ENCODE results near the gene SPEF1. TPM values are rescaled to one million over a fixed set of nuclear protein-coding genes. Genes with fewer than 3 reads are reported as not detected.
"Not testable (repeated sequence)": the region's sequence is repeated elsewhere in the genome, so short reads cannot be mapped to it uniquely, and the experiment has no call there.

Gene SPEF1, protein sequence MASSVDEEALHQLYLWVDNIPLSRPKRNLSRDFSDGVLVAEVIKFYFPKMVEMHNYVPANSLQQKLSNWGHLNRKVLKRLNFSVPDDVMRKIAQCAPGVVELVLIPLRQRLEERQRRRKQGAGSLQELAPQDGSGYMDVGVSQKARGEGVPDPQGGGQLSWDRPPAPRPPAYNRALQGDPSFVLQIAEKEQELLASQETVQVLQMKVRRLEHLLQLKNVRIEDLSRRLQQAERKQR
- total RNA-seq = under 1 TPM; 0.48 to 0.49 TPM

DNA sequence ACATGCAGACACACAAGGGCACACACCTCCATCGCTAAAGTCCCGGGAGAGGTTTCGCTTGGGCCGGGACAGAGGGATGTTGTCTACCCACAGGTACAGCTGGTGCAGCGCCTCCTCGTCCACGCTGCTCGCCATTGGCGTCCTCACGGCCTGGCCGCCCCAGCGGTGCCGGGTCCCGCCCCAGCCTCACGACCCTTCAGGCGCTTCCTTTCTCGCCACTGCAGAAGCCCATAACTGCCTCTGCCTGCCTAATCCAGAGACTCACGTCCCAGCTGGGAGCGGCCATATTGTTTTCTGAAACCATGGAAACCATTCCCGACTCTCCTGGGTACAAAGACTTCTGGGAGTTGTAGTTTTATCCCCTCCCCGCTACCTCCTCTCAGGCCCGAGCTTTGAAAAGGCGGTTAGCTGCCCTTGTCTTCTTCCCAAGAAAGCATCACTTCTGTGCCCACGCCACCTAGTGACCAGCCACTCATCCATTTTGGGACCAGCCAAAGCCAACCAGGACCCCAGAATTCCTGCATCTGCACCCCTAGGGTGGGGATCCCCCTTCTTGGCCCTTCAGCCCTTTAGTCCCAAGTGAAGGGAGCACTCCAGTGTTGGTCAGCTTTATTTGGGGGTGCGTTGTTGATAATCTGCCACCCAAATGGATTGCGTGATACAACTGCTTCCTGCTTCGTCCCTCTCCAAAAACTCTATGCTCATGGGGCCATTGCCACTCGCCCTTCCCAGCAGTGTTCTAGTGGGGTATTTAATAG lies at the start of gene SPEF1:
SPEF1 (minus strand) TSS at position 296 of the 758 bp plus-strand sequence; CDS start at position 135, 161 bp downstream.
- Mint-ChIP-seq H3K4me1 (ENCODE audit: low read depth) (peaks cover 61% of the 10 kb centered on the region), H3K4me3 (peak within 1 kb of the TSS; percentile 79 to 81), H3K27ac (no peak within 1 kb of the TSS), H3K27me3 (ENCODE audit: low read depth) (peaks cover 20% of the 10 kb centered on the region), H3K9me3 (no peaks in the 10 kb centered on the region), H3K36me3 (ENCODE audit: insufficient read depth in 2 of 2) (peaks cover 2% of the 10 kb centered on the region in 2 donors)
- DNase-seq (peak; percentile 40 to 42), ATAC-seq (replicated peaks in 1 of 2) (peak; percentile 39 to 44)

DNA sequence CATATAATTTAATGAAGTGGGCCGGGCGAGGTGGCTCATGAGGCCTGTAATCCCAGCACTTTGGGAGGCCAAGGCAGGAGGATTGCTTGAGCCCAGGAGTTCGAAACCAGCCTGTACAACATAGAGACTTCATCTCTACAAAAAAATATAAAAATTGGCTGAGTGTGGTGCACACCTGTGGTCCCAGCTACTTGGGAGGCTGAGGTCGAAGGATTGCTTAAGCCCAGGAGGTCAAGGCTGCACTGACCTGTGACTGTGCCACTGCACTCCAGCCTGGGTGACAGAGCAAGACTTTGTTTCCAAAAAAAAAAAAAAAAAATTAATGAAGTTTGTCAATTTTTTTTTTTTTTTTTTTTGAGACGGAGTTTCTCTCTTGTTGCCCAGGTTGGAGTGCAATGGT lies 48.6 kb upstream of the SPEF1 start:
- not testable (repeated sequence) for ATAC-seq (replicated peaks in 1 of 2)

GRCh38 chr20:3828798-3829197 lies 47.5 kb upstream of the SPEF1 start:
- H3K36me3 Mint-ChIP-seq (ENCODE audit: insufficient read depth in 2 of 2) = no peaks in the 10 kb centered on the region
- H3K9me3 Mint-ChIP-seq = no peaks in the 10 kb centered on the region
- no peak overlapping the region for H3K27ac Mint-ChIP-seq
- DNase-seq = no peak
- no peaks in the 10 kb centered on the region for H3K27me3 Mint-ChIP-seq (ENCODE audit: low read depth)
- ATAC-seq (replicated peaks in 1 of 2) = no peak
- H3K4me1 Mint-ChIP-seq (ENCODE audit: low read depth) = no peaks in the 10 kb centered on the region
- no peak overlapping the region for H3K4me3 Mint-ChIP-seq

More for the DNA sequence above, 48.6 kb upstream of the SPEF1 start:
- H3K27me3 Mint-ChIP-seq (ENCODE audit: low read depth); DNase-seq; H3K4me3 Mint-ChIP-seq; H3K27ac Mint-ChIP-seq; H3K9me3 Mint-ChIP-seq; H3K36me3 Mint-ChIP-seq (ENCODE audit: insufficient read depth in 2 of 2); H3K4me1 Mint-ChIP-seq (ENCODE audit: low read depth): not testable (repeated sequence)

GRCh38 chr20:3826420-3826819 lies 45.2 kb upstream of the SPEF1 start:
- H3K27ac Mint-ChIP-seq = no peak overlapping the region
- H3K9me3 Mint-ChIP-seq = no peaks in the 10 kb centered on the region
- H3K4me3 Mint-ChIP-seq = no peak overlapping the region
- DNase-seq (no peak), ATAC-seq (replicated peaks in 1 of 2) (no peak)
- no peaks in the 10 kb centered on the region for H3K36me3 Mint-ChIP-seq (ENCODE audit: insufficient read depth in 2 of 2)
- peaks cover 6% of the 10 kb centered on the region for H3K4me1 Mint-ChIP-seq (ENCODE audit: low read depth)
- no peaks in the 10 kb centered on the region for H3K27me3 Mint-ChIP-seq (ENCODE audit: low read depth)

GRCh38 chr20:3825526-3825925 lies 44.3 kb upstream of the SPEF1 start:
- Mint-ChIP-seq H3K27ac (no peak overlapping the region), H3K9me3 (no peaks in the 10 kb centered on the region), H3K36me3 (ENCODE audit: insufficient read depth in 2 of 2) (no peaks in the 10 kb centered on the region), H3K27me3 (ENCODE audit: low read depth) (no peaks in the 10 kb centered on the region), H3K4me3 (no peak overlapping the region), H3K4me1 (ENCODE audit: low read depth) (peaks cover 14% of the 10 kb centered on the region)
- DNase-seq (no peak), ATAC-seq (replicated peaks in 1 of 2) (no peak)

GRCh38 chr20:3823881-3824280 lies 42.6 kb upstream of the SPEF1 start:
- ATAC-seq (replicated peaks in 1 of 2) (no peak), DNase-seq (no peak)
- Mint-ChIP-seq H3K27me3 (ENCODE audit: low read depth) (no peaks in the 10 kb centered on the region), H3K4me3 (no peak overlapping the region), H3K4me1 (ENCODE audit: low read depth) (peaks cover 25% of the 10 kb centered on the region), H3K36me3 (ENCODE audit: insufficient read depth in 2 of 2) (no peaks in the 10 kb centered on the region), H3K9me3 (no peaks in the 10 kb centered on the region), H3K27ac (no peak overlapping the region)

GRCh38 chr20:3821996-3822395 lies 40.7 kb upstream of the SPEF1 start:
- DNase-seq (no peak), ATAC-seq (replicated peaks in 1 of 2) (no peak)
- H3K4me1 Mint-ChIP-seq (ENCODE audit: low read depth) = peaks cover 36% of the 10 kb centered on the region
- no peaks in the 10 kb centered on the region for H3K27me3 Mint-ChIP-seq (ENCODE audit: low read depth)
- H3K4me3 Mint-ChIP-seq = peak overlapping the region; percentile 82 to 93
- no peaks in the 10 kb centered on the region for H3K36me3 Mint-ChIP-seq (ENCODE audit: insufficient read depth in 2 of 2)
- peak overlapping the region; percentile 97 for H3K27ac Mint-ChIP-seq
- no peaks in the 10 kb centered on the region for H3K9me3 Mint-ChIP-seq

GRCh38 chr20:3820901-3821727 lies 39.9 kb upstream of the SPEF1 start:
- Mint-ChIP-seq H3K36me3 (ENCODE audit: insufficient read depth in 2 of 2) (no peaks in the 10 kb centered on the region), H3K27me3 (ENCODE audit: low read depth) (no peaks in the 10 kb centered on the region), H3K9me3 (no peaks in the 10 kb centered on the region), H3K4me1 (ENCODE audit: low read depth) (peaks cover 45% of the 10 kb centered on the region), H3K27ac (peak overlapping the region; percentile 97), H3K4me3 (peak overlapping the region; percentile 82 to 93)
- ATAC-seq (replicated peaks in 1 of 2) (no peak), DNase-seq (no peak)

GRCh38 chr20:3820048-3820900 lies 39.0 kb upstream of the SPEF1 start, which contains the start of gene AP5S1:
Gene AP5S1 (plus strand): TSS chr20:3820547. CDS start chr20:3822118, 1,571 bp downstream.
- Mint-ChIP-seq H3K27me3 (ENCODE audit: low read depth) (no peaks in the 10 kb centered on the region), H3K9me3 (no peaks in the 10 kb centered on the region), H3K27ac (peak within 1 kb of the TSS; percentile 97), H3K4me3 (peak within 1 kb of the TSS; percentile 82 to 93), H3K4me1 (ENCODE audit: low read depth) (peaks cover 53% of the 10 kb centered on the region), H3K36me3 (ENCODE audit: insufficient read depth in 2 of 2) (no peaks in the 10 kb centered on the region)
- DNase-seq (peak; percentile 95 to 96), ATAC-seq (replicated peaks in 1 of 2) (peak; percentile 85 to 88)

DNA sequence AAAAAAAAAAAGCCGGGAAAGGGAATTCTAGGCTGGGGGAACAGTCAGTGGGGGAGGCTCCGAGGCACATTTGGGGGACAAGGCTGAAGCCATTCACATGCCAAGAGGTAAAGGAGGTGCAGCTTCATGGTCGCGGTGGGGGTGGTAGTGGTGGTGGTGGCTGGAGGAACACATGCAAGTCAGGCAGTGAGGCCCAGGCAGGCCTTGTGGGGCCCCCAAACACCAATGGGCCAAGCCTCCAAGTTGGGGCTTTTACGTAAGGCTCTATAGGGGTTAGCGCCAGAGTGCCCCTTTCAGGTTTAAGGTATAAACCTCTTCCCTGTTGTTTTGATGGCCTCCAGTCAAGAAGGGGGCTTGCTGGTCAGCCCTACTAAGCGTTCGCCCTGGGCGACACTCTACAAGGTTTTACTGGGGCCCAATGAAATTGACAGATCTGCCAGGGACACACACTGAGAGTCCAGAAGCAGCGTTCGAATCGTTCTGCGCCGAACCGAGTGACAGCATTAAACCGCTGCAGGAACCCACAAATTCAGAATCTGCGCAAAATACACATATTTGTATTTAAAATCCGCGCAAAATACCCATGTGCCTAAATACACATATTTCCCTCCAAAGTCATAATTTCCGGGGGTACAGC lies 38.3 kb upstream of the SPEF1 start:
- Mint-ChIP-seq H3K4me3 (peak overlapping the region; percentile 82 to 93), H3K36me3 (ENCODE audit: insufficient read depth in 2 of 2) (no peaks in the 10 kb centered on the region), H3K4me1 (ENCODE audit: low read depth) (peaks cover 59% of the 10 kb centered on the region), H3K27me3 (ENCODE audit: low read depth) (no peaks in the 10 kb centered on the region), H3K9me3 (no peaks in the 10 kb centered on the region), H3K27ac (peak overlapping the region; percentile 95)
- ATAC-seq (replicated peaks in 1 of 2) (no peak), DNase-seq (peak in 1 of 2 donors; percentile 27)

- Mint-ChIP-seq H3K9me3 (no peaks in the 10 kb centered on the region), H3K4me1 (ENCODE audit: low read depth) (peaks cover 66% of the 10 kb centered on the region), H3K36me3 (ENCODE audit: insufficient read depth in 2 of 2) (no peaks in the 10 kb centered on the region), H3K27ac (peak overlapping the region; percentile 68), H3K4me3 (peak overlapping the region; percentile 61 to 66), H3K27me3 (ENCODE audit: low read depth) (no peaks in the 10 kb centered on the region)
- DNase-seq (peak in 1 of 2 donors; percentile 44), ATAC-seq (replicated peaks in 1 of 2) (no peak)
Measured at GRCh38 chr20:3818155-3819151, 37.2 kb upstream of the SPEF1 start.
